Adipose tissue (tissue), 3 donors: Measurements from ENCODE around the gene DAGLA. TPM values are rescaled to one million over a fixed set of nuclear protein-coding genes. Genes with fewer than 3 reads are reported as not detected.
"Not testable (repeated sequence)": the region's sequence is repeated elsewhere in the genome, so short reads cannot be mapped to it uniquely, and the experiment has no call there.

Experiments
- H3K27ac ChIP-seq: one replicate; pipeline ENCODE4 v1.5.1; 2013; ENCODE audit warnings: low read depth, low read length
- WGBS, 3 donors: extraction: QIAGEN DNeasy Blood & Tissue Kit; methylation state at CpG; one replicate each; pipeline ENCODE4 v1.1.7; 2013; 5-methylcytosine and 5-hydroxymethylcytosine counted together
- polyA plus RNA-seq, 3 donors: library from polyadenylated mRNA; stranded (reverse); fragments of 200-250 nt; gene quantifications; one replicate each; pipeline ENCODE4 v1.2.3, GENCODE V29; 2013
- donor health status: healthy with polysubstance abuse.
- donor health status: Bipolar disorder and iron deficiency.
- donor health status: healthy.

DAGLA gene
- polyA plus RNA-seq, 3 donors: 1.1 to 2.6 (median 2.1) TPM

DNA sequence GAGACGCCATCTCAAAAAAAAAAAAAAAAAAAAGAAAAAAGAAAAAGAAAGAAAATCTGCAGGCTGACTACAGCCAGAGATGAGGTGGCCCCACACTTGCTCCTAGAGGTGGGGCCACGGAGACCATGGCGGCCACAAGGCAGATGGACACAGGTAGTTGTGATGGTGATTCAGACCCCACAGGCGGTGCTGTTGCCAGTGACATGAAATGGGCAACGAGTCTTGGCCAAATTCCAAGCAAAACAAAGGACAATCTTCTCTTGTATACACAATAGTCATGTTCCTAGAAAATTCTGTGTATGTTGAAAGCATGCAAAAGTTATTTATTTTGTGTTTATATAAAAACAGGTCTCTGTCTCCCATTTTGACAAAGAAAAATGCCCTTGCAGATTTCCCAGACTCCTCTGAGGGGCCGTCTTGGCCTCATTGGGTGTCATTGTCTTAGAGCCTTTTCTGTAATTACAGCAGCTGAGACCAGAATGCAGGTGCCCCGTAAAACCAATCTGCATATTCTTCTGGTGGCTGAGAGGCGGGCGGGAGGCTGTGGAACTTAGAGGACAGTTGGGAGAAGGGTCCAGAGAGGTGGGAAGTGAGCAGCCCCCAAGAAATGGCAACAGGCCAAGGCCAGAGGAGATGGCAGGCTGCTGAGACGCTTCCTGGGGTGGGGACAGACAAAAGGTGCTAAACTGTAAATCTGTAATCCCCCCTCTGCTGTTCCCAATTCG, 22.5 kb upstream of the DAGLA start:
- WGBS, 3 donors: 59 to 76% (median 69%) methylated on average over 10 to 11 of the region's 11 CpGs
- H3K27ac ChIP-seq: no peak overlapping the region

DNA sequence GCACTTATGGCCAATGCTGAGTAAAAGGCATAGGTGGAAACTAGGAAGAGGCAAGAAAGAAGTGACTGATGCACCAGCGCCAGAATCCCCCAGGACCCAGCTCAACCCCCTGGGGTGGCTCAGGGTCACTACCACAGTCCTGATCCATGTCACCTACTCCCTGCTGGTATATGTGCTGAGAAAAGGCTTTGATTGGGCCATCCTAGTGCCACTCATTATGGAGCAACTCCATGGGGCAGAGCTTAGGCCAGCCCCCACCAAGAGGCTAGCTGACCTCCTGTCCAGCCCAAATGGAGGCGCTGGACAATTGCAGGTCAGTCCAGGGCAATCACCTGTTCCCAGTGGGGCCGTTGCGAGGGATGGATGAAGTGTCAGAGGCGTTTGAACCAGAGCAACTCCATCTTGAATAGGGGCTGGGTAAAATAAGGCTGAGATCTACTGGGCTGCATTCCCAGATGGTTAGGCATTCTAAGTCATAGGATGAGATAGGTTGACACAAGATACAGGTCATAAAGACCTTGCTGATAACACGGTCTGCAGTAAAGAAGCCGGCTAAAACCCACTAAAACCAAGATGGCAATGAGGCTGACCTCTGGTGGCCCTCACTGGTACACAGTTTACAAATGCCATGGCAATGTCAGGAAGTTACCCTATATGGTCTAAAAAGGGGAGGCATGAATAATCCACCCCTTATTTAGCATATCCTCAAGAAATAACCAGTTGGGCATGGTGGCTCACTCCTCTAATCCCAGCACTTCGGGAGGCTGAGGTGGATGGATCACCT, 20.6 kb upstream of the DAGLA start:
- H3K27ac ChIP-seq: no peak overlapping the region
- WGBS, 3 donors: 82 to 86% (median 86%) methylated on average over 8 of the region's 8 CpGs

DNA sequence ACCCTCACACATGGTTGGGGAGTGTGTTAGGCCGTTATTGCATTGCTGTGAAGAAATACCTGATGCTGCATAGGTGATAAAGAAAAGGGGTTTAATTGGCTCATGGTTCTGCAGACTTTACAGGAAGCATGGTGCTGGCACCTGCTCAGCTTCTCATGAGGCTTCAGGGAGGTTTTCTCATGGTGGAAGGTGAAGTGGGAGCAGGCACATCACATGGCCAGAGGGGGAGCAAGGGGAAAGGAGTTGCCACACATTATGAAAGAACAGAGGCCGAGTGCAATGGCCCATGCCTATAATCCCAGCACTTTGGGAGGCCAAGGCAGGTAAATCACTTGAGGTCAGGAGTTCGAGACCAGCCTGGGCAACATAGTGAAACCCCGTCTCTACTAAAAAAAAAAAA, 19.2 kb upstream of the DAGLA start:
- not testable (repeated sequence) for H3K27ac ChIP-seq
- WGBS, 3 donors: 62 to 69% (median 68%) methylated on average over 4 of the region's 4 CpGs

DNA sequence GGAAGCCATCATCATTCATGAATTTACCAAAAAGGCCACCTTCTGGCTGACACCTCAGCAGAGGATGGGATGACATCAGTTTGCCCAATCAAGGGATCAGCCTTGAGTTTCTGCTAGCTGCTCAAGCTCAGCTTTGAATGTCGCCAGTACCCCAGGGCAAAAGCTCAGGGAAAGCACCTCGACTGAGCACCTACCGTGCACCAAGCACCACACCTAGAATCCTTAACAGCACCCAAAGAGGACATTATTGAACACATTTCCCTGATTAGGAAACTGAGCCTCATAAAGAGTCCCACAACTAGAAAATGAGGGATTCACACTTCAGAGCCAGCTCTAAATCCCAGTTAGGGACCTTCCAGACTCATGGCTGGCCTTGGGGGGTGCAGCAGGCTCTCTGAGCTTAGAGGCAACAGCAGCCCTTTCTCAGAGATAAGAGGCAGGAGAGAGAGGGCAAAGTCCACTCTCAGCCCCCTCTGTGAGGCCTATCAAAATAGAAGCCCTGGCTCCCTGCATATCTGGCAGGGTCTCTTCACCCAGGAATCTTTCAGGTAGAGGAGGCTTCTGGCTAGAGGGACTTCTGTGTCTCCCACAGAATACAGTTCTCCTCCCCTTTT, 13.4 kb upstream of the DAGLA start:
- WGBS, 3 donors: 57 to 96% (median 89%) methylated on average over 3 of the region's 3 CpGs
- no peak overlapping the region for H3K27ac ChIP-seq

DNA sequence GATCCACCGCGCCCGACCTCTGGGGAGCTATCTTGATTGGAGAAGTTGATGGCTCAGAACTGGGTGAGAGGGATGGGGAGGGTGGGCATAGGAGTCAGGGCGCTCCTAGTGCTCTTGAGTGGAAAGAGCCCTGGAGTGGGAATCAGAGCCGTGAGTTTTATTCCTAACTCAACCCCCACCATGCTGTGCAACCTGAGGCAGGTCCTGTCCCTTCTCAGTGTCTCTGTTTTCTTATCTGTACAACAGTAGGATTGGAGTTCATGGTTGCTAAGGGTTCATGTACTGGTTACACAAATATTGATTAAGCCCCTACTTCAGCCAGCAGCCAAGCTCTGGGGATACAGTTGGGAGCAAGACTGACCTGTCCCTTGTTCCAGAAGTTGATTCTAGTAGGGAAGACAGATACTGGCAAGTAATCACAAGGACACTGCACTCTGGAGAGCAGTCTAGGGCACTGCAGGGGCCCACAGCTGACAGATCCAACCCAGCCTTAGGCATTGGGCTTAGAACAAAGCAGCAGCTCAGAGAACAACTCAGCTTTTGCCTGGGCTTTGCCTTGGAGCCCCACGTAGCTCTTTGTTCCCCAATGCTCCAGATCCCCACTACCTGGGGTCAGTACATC, 12.4 kb upstream of the DAGLA start:
- 65 to 92% (median 91%) methylated on average over 6 of the region's 6 CpGs for WGBS, 3 donors
- H3K27ac ChIP-seq: no peak overlapping the region

DNA sequence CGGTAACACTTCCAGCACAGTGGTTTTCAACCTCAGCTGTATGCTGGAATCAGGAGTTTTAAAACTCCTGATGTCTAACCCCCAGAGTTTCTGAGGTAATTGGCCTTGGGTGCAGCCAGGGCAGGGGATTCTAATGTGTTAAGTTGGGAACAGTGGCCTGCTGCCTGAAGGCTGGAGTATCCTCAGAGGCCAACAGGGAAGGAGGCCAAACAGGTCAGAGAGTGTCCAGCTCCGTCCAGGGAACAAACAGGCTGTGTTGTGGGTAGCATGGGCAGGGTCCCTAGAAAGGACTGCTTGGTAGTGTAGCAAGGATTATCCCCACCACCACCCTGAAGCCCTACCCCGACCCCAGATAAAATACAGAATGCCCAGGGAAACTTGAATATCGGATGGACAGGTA, 10.8 kb upstream of the DAGLA start:
- no peak overlapping the region for H3K27ac ChIP-seq
- WGBS, 3 donors: 67 to 81% (median 80%) methylated on average over 4 of the region's 4 CpGs

DNA sequence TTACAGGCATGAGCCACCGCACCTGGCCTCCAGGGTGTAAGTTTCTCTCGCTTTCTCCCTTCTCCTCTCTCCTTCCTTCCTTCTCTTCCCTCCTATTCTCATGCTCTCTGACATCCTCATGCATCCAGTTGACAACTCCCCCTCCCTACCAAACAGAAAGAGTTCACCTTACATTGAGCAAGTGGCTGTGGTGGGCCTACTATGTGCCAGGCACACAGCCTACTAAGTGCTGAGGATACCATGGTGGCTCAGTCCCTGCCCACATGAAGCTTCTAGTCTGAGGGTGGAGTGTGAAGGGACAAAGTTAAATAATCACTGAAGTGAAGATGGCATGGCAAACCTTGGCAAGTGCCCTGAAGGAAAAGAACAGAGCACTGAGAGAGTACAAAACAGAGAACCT, 9.6 kb upstream of the DAGLA start:
- 92 to 100% (median 94%) methylated on average over 2 of the region's 2 CpGs for WGBS, 3 donors
- no peak overlapping the region for H3K27ac ChIP-seq

DNA sequence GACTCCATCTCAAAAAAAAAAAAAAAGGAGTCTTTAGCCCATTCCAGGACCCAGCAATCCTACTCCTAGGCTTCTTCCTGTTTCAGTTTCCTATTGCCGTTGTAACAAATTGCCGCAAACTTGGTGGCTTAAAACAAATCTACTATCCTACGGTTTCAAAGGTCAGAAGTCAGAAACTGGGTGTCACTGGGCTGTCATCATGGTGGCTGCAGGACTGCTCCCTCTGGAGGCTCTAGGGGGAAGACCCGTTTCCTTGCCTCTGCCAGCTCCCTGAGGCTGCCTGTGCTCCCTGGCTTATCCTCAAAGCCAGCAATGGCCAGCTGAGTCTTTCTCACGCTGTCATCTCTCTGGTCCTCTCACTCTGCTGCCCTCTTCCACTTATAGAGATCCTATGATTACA, 8.7 kb upstream of the DAGLA start:
- 29 to 45% (median 44%) methylated on average over 5 of the region's 5 CpGs for WGBS, 3 donors
- no peak overlapping the region for H3K27ac ChIP-seq

DNA sequence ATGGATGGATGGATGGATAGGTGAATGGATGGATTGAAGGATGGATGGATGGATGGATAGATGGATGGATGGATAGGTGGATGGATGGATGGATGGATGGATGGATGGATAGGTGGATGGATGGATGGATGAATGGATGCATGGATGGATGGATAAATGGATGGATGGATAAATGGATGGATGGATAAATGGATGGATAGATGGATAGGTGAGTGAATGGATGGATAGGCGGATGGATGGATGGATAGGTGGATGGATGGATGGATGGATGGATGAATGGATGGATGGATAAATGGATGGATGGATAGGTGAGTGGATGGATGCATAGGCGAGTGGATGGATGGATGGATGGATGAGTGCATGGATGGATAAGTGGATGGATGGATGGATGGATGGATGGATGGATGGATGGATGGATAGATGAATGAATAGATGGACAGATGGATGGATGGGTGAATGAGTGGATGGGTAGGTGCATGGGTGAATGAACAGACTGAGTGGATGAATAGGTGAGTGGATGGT, 6.2 kb upstream of the DAGLA start:
- 80 to 91% (median 85%) methylated on average over 2 of the region's 2 CpGs for WGBS, 3 donors

DNA sequence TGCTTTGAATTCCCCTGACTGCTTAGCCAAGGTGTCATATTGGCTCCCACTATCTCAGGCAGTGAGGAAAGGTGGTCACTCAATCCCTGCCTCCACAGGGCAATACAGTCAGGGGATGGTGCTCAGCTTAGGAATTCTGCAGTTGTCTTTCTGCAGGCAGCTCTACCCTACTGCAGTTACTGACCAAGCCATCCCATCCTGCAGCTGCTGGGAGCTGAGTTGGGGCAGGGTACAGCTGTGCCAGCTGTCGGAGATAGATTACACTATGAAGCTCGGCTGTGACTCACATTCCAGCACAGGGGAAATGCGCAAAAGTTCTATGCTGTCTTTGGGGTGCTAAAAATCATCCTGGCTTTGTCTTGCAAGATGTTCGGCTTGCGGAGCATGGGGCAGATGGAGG, 4.4 kb upstream of the DAGLA start:
- H3K27ac ChIP-seq: no peak overlapping the region
- WGBS, 3 donors: 77 to 86% (median 78%) methylated on average over 5 of the region's 5 CpGs

More for the DNA sequence above, 6.2 kb upstream of the DAGLA start:
- H3K27ac ChIP-seq: not testable (repeated sequence)

DNA sequence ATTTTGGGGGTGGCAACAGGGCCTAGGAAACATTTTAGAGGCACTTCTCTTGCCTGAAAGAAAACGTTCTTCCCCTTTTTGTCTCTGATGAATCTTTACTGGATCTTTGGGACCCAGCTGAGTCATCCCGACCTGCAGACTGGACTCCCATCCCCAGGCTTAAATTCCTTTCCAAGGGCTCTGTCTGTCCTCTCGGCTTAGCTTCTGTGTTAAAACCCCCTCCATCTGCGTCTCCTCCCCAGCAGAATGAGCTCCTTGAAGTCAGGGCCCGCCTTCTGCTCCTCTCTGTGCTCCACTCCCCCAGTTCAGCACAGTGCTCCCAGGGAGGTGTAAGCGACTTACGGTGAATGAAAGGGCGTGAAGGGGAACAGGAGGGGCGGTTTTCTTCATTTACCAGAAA, 895 bp upstream of the DAGLA start:
- 46 to 67% (median 50%) methylated on average over 9 of the region's 9 CpGs for WGBS, 3 donors
- no peak overlapping the region for H3K27ac ChIP-seq

DNA sequence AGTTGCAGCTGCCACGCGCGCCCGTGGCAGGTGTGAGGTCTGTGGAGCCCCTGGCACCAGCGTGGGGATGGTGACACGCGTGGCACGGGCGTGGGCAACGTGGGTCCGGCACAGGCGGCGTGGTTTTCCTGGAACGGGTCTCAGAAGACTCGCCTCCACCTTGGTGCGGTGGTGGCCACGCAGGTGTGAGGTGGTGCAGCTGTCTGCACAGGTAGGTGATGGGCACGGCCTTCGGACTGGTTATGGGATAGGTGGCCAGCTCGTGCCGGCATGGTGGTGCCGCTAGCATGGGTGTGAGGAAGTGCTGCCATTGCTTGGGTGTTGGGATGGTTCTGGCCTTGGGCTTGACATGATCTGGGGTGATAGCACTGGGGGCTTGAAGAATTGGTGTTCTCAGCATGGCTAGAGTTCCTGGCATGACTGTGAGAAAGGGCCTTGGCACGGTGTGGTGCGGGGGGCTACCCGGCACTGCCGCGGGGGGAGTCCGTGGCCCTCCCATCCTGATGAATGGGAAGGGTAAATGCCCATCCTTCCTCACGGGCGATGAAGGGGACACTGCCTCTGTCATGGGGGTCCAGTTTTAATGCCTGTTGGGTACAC, 531 bp downstream of the DAGLA start:
- 48 to 54% (median 50%) methylated on average over 25 to 30 of the region's 30 CpGs for WGBS, 3 donors
- H3K27ac ChIP-seq: no peak overlapping the region

DNA sequence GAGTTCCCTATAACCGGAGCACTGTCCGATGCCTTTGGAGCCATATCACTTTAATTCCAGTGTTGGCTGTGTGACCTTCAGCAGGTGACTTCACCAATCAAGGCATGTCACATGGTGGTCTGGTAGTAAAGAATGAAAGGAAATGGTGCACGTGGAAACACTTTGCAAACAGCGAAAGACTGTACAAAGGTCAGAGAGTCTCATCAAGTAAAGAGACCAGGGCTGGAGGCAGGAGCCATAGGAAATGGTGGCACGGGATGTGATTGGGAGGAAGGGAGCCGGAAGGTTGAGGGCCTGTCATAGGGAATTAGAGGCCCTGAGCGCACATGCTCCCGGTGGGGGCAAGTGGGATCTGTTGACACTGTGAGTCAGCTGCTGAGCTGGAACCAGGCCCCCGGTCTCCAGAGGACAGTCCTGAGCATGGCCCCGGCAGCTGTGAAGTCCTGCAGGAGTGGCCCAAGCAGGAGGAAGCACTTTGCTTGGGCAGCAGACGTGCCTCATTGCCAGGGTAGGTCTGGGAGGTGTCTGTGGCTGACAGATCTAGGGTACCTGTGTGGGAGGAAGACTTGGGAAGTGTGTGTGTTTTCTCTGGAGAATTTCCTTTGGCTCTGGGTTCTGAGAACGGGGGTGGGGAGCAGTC, 2.0 kb downstream of the DAGLA start:
- H3K27ac ChIP-seq: no peak overlapping the region

DNA sequence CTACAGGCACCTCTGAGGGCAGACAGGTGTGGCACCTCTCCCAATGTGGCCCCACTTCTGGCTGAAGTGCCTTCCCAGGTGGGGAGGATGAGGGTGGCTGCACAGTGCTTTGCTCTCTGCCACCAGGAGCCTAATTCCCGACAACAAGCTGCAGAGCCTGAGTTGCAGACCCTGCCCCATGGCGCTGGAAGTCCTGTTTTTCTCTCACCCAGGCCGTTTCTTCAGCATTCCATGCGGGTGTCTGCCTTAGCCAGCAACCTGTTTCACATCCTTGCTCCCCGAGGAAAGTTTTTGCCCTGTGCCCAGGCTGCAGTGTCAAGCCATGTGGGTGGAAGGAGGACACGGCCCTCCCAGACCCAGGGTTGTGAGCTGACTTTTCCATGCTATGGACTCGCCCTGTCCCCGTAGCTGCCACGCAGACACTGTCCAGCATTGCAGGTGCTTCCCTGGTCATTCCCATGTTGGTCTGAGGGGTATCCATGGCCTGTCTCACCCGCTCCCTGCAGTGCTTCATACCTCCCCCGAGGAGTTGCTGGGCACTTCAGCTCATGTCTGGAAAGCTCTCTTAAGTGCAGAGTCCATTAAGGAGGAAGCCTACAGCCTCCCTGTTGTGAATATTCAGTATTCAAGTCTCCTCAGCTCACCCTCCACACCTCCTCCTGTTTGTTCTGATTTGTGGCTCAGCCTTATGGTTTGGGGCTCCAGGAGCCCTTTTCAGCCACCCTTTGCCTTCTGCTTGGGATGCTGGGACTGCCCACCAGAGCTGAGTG, 2.9 kb downstream of the DAGLA start:
- WGBS, 3 donors: 87 to 89% (median 89%) methylated on average over 11 of the region's 11 CpGs
- H3K27ac ChIP-seq: no peak overlapping the region

More for the DNA sequence above, 2.0 kb downstream of the DAGLA start:
- WGBS, 3 donors: 26 to 57% (median 50%) methylated on average over 12 of the region's 12 CpGs

DNA sequence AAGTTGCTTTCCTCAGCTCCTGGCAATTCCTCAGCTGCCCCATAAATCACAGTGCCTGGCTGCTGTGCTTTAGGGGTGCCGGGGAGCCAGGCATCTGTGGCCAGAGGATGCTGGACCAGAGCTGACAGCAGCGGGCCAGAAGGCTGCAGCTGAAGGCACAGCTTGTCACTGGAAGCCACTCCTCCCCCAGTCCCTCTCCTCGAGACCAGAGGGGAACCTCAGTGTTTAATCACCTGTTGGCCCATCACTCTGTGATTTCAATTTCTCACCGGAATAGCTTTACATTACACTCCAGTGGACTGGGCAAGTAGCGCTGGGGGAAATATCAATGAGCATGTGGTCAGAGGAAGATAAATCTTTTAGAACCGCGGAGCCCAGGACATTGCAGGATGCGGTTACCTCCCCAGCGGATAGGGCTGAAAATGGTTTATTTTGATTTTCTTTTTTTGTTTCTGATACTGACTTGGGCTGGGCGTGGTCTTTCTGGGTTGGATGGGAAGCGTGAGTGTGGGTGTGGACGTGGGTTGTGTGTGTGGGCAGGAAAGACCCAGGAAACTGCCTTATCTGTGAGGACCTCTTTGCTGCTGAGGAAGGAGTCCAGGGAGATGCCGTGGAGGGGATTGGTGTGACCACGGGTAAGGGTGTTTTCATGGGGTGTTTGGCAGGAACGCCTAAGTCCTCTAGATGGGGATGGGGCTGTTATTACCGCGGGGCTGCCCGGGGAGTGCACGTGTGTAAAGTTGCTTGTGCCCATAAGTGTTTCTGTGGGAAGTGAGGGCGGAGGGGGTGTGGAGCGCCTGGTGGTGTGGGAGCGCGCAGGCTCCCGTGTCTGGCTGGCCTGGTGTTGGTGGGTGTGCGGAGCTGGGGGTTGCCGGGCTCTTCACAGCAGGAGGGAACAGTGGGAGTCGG, 4.0 kb downstream of the DAGLA start:
- 20 to 52% (median 27%) methylated on average over 25 to 27 of the region's 27 CpGs for WGBS, 3 donors
- no peak overlapping the region for H3K27ac ChIP-seq

DNA sequence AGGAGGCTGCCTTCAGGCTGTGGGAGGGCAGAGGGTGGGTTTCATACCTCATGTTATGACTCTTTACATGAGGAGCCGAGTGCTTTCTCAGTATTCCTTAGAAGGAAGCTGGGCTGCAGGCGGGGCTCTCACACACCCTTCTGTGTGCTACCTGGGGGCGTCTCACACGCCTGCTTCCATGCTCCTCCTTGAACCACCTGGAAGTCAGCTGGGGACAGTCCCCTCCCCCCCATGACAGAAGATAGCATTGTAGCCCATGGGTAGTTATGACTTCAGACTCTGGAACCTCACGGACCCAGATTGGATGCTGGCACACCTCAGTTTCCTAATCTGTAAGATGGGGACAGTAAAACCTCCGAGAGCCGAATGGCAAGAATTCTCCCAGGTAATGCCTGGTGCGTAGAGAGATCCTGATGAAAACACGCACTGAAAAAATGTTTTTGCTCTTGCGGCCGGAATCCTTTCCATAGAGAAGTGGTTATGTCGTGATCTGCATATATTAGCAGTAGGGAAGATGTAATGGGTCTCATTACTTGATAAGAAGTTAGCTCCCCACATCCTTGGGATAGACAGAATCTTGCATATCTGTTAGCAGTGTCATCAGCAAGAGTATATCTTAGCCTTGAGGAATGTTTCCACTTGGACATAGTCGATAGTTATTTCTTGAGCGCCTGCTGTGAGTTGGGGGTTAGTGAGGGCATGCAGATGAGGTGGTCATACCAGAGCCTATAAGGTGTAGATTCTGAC, 4.9 kb downstream of the DAGLA start:
- 78 to 90% (median 79%) methylated on average over 14 of the region's 14 CpGs for WGBS, 3 donors
- no peak overlapping the region for H3K27ac ChIP-seq
